SK-N-SH (cell line): ENCODE results near the gene GTPBP4.

Experiments
- CTCF ChIP-seq: fragments of 200-600 bp; sonication (generic); IDR thresholded peaks from 2 replicates; pipeline ENCODE4 v1.6.1; 2017; ENCODE audit warnings: antibody characterized with exemption, mild to moderate bottlenecking, moderate library complexity
- FOSL2 ChIP-seq: IDR thresholded peaks from 2 replicates; pipeline ENCODE4 v1.4.0; 2012; ENCODE audit warnings: low read depth, mild to moderate bottlenecking, moderate library complexity, borderline replicate concordance
- POLR2AphosphoS5 ChIP-seq: IDR thresholded peaks from 2 replicates; pipeline ENCODE4 v1.6.1; 2012; ENCODE audit warnings: low read depth, low read length
- SIN3A ChIP-seq: IDR thresholded peaks from 2 replicates; pipeline ENCODE4 v1.6.1; 2012; ENCODE audit warnings: low read depth, mild to moderate bottlenecking, low read length, moderate library complexity, borderline replicate concordance
- SMC3 ChIP-seq: IDR thresholded peaks from 2 replicates; pipeline ENCODE4 v1.6.1; 2012; ENCODE audit warnings: low read depth, low read length, improper control_type of control experiment
- USF2 ChIP-seq: fragments of 150-350 bp; IDR thresholded peaks from 2 replicates; pipeline ENCODE4 v1.6.1; 2017; ENCODE audit warnings: antibody characterized with exemption, low read length, low read depth, borderline replicate concordance
- YY1 ChIP-seq: IDR thresholded peaks from 2 replicates; pipeline ENCODE4 v1.4.0; 2012; ENCODE audit warnings: low read depth, mild to moderate bottlenecking

GRCh38 chr10:1011696-1012095 is 23.5 kb downstream of the GTPBP4 start:
- TF ChIP-seq CTCF = no peak
- no peak for TF ChIP-seq YY1
- TF ChIP-seq POLR2AphosphoS5 = no peak
- TF ChIP-seq SMC3 = no peak
- TF ChIP-seq SIN3A = no peak
- no peak for TF ChIP-seq USF2
- no peak for TF ChIP-seq FOSL2
